Endothelial cell of umbilical vein (primary cell): ENCODE results near the gene FHOD3.

Experiments used
- TF ChIP-seq, protein P1 (sequence below): IDR thresholded peaks from 2 replicates; pipeline ENCODE4 v1.6.1; 2011; ENCODE audit not compliant: insufficient read depth, insufficient read length
- TF ChIP-seq, protein P2 (sequence below), 2 donors: IDR thresholded peaks; 1 replicate in 1 of 2; 2 replicates in 1 of 2; pipeline ENCODE4 v1.5.1; 2011; ENCODE audit warnings: low read length in 2 of 2, mild to moderate bottlenecking in 2 of 2, moderate library complexity in 2 of 2, control low read depth in 1 of 2, inconsistent platforms in 1 of 2, low read depth in 1 of 2; ENCODE audit not compliant: insufficient read depth in 1 of 2; ENCODE audit errors: extremely low read depth in 1 of 2

DNA sequence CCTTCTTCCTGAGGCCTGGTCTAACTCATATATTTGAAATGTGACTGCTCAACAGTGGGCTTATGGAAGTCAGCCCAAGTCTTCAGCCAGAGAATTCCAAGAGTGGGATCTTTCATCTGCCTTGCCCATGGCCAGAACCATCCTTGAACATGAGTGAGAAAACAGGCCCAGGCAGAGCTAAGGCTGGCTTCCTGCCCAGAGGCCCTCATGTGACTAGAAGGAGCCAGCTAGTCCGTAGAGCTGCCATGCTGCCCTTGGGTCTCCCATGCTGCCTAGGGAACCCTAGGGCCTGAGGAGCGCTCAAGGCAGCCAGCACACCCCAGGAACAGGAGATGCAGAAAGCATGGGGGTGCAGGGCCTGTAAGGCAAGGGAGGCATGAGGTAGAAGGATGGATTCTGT lies 203.6 kb downstream of the FHOD3 start:
- TF ChIP-seq, protein P1, sequence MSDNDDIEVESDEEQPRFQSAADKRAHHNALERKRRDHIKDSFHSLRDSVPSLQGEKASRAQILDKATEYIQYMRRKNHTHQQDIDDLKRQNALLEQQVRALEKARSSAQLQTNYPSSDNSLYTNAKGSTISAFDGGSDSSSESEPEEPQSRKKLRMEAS = no peak
- TF ChIP-seq, protein P2, sequence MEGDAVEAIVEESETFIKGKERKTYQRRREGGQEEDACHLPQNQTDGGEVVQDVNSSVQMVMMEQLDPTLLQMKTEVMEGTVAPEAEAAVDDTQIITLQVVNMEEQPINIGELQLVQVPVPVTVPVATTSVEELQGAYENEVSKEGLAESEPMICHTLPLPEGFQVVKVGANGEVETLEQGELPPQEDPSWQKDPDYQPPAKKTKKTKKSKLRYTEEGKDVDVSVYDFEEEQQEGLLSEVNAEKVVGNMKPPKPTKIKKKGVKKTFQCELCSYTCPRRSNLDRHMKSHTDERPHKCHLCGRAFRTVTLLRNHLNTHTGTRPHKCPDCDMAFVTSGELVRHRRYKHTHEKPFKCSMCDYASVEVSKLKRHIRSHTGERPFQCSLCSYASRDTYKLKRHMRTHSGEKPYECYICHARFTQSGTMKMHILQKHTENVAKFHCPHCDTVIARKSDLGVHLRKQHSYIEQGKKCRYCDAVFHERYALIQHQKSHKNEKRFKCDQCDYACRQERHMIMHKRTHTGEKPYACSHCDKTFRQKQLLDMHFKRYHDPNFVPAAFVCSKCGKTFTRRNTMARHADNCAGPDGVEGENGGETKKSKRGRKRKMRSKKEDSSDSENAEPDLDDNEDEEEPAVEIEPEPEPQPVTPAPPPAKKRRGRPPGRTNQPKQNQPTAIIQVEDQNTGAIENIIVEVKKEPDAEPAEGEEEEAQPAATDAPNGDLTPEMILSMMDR (IDR thresholded peaks at IDR 0.05; ENCODE audit: extremely low read depth in 1 of 2, insufficient read depth in 1 of 2, low read depth in 1 of 2, low read length in 2 of 2) = no peak
